Esophagus squamous epithelium (tissue), 4 donors: Measurements from ENCODE around the gene HELZ.

Source experiments
- CTCF ChIP-seq, 6 experiments: fragments of 450-650 bp in 4 of 6; fragments of 200-600 bp in 2 of 6; sonication (generic) in 2 of 6; IDR thresholded peaks; one replicate each; pipeline ENCODE4 v1.5.1; 2016 to 2019; ENCODE audit warnings: antibody characterized with exemption in 6 of 6, mild to moderate bottlenecking in 4 of 6, moderate library complexity in 4 of 6
- POLR2A ChIP-seq, 4 donors: fragments of 450-650 bp; IDR thresholded peaks; one replicate each; pipeline ENCODE4 v1.6.1; 2017; ENCODE audit warnings: antibody characterized with exemption in 4 of 4, mild to moderate bottlenecking in 4 of 4, moderate library complexity in 3 of 4

GRCh38 chr17:67280279-67280678 lies 35.3 kb upstream of the HELZ start:
- TF ChIP-seq CTCF (IDR thresholded peaks at IDR 0.05) = no peak
- no peak for TF ChIP-seq POLR2A (IDR thresholded peaks at IDR 0.05)
